IPS-15b (cell line): ENCODE data around the gene LYRM1.
"Not testable (repeated sequence)": the region's sequence is repeated elsewhere in the genome, so short reads cannot be mapped to it uniquely, and the experiment has no call there.

ENCODE experiments used
- H3K27me3 ChIP-seq: one replicate; pipeline ENCODE4 v1.6.1; 2013; ENCODE audit warnings: low read length; ENCODE audit not compliant: control insufficient read depth, insufficient read depth
- H3K36me3 ChIP-seq: one replicate; pipeline ENCODE4 v1.6.1; 2013; ENCODE audit warnings: low read length; ENCODE audit not compliant: control insufficient read depth, insufficient read depth
- H3K4me1 ChIP-seq: one replicate; pipeline ENCODE4 v1.6.1; 2013; ENCODE audit warnings: mild to moderate bottlenecking, low read length; ENCODE audit not compliant: control insufficient read depth, insufficient read depth
- H3K4me3 ChIP-seq: one replicate; pipeline ENCODE4 v1.5.1; 2013; ENCODE audit warnings: low read depth, low read length
- H3K9ac ChIP-seq: one replicate; pipeline ENCODE4 v1.6.1; 2013; ENCODE audit warnings: low read depth, mild to moderate bottlenecking, low read length
- H3K9me3 ChIP-seq: one replicate; pipeline ENCODE4 v1.6.1; 2013; ENCODE audit warnings: mild to moderate bottlenecking, low read length; ENCODE audit not compliant: control insufficient read depth, insufficient read depth

The LYRM1 gene

GRCh38 chr16:20900299-20901067, at the start of gene LYRM1, which contains the start of gene DCUN1D3:
Gene LYRM1, plus strand, starts transcription at chr16:20900771. Its CDS starts 14,785 bp downstream, at chr16:20915556.
Gene DCUN1D3, minus strand, starts transcription at chr16:20900358. Its CDS starts 37,820 bp downstream, at chr16:20862538.
- H3K27me3 ChIP-seq = no peaks in the 10 kb centered on the region
- peaks cover 7% of the 10 kb centered on the region for H3K4me1 ChIP-seq
- no peaks in the 10 kb centered on the region for H3K9me3 ChIP-seq
- peak within 1 kb of the TSS; percentile 80 for H3K9ac ChIP-seq
- H3K36me3 ChIP-seq = no peaks in the 10 kb centered on the region
- peak within 1 kb of the TSS; percentile 88 for H3K4me3 ChIP-seq

GRCh38 chr16:20850981-20851380, 49.6 kb upstream of the LYRM1 start:
- no peaks in the 10 kb centered on the region for H3K36me3 ChIP-seq
- no peaks in the 10 kb centered on the region for H3K4me1 ChIP-seq
- no peak overlapping the region for H3K9ac ChIP-seq
- no peaks in the 10 kb centered on the region for H3K27me3 ChIP-seq
- no peak overlapping the region for H3K4me3 ChIP-seq
- no peaks in the 10 kb centered on the region for H3K9me3 ChIP-seq

- Histone ChIP-seq H3K4me1 (no peaks in the 10 kb centered on the region), H3K4me3 (no peak overlapping the region), H3K9me3 (no peaks in the 10 kb centered on the region), H3K36me3 (peaks cover 2% of the 10 kb centered on the region), H3K9ac (peak overlapping the region; percentile 12), H3K27me3 (no peaks in the 10 kb centered on the region)
Observed at GRCh38 chr16:20851601-20852000, 49.0 kb upstream of the LYRM1 start.

GRCh38 chr16:20853143-20853542, 47.4 kb upstream of the LYRM1 start:
- no peaks in the 10 kb centered on the region for H3K27me3 ChIP-seq
- no peak overlapping the region for H3K9ac ChIP-seq
- peaks cover 3% of the 10 kb centered on the region for H3K36me3 ChIP-seq
- H3K9me3 ChIP-seq = no peaks in the 10 kb centered on the region
- no peak overlapping the region for H3K4me3 ChIP-seq
- H3K4me1 ChIP-seq = peaks cover 3% of the 10 kb centered on the region

GRCh38 chr16:20853981-20854620, 46.5 kb upstream of the LYRM1 start:
- Histone ChIP-seq H3K4me3 (no peak overlapping the region), H3K27me3 (no peaks in the 10 kb centered on the region), H3K9ac (no peak overlapping the region), H3K9me3 (no peaks in the 10 kb centered on the region), H3K36me3 (peaks cover 3% of the 10 kb centered on the region), H3K4me1 (peaks cover 5% of the 10 kb centered on the region)

- Histone ChIP-seq H3K9me3 (no peaks in the 10 kb centered on the region), H3K27me3 (no peaks in the 10 kb centered on the region), H3K9ac (no peak overlapping the region), H3K4me3 (no peak overlapping the region), H3K36me3 (peaks cover 3% of the 10 kb centered on the region), H3K4me1 (peaks cover 10% of the 10 kb centered on the region)
Observed at GRCh38 chr16:20854963-20855362, 45.6 kb upstream of the LYRM1 start.

- no peaks in the 10 kb centered on the region for H3K27me3 ChIP-seq
- peaks cover 11% of the 10 kb centered on the region for H3K36me3 ChIP-seq
- H3K4me3 ChIP-seq = no peak overlapping the region
- peaks cover 10% of the 10 kb centered on the region for H3K4me1 ChIP-seq
- H3K9me3 ChIP-seq = no peaks in the 10 kb centered on the region
- no peak overlapping the region for H3K9ac ChIP-seq
Observed at GRCh38 chr16:20857281-20857680, 43.3 kb upstream of the LYRM1 start.

- no peaks in the 10 kb centered on the region for H3K27me3 ChIP-seq
- H3K9ac ChIP-seq = no peak overlapping the region
- H3K9me3 ChIP-seq = no peaks in the 10 kb centered on the region
- no peak overlapping the region for H3K4me3 ChIP-seq
- peaks cover 13% of the 10 kb centered on the region for H3K36me3 ChIP-seq
- peaks cover 15% of the 10 kb centered on the region for H3K4me1 ChIP-seq
Observed at GRCh38 chr16:20859229-20859628, 41.3 kb upstream of the LYRM1 start.

GRCh38 chr16:20859699-20860098, 40.9 kb upstream of the LYRM1 start:
- H3K27me3 ChIP-seq = no peaks in the 10 kb centered on the region
- no peaks in the 10 kb centered on the region for H3K9me3 ChIP-seq
- H3K4me3 ChIP-seq = no peak overlapping the region
- H3K4me1 ChIP-seq = peaks cover 15% of the 10 kb centered on the region
- peaks cover 13% of the 10 kb centered on the region for H3K36me3 ChIP-seq
- no peak overlapping the region for H3K9ac ChIP-seq

- Histone ChIP-seq H3K9me3 (no peaks in the 10 kb centered on the region), H3K36me3 (peaks cover 13% of the 10 kb centered on the region), H3K9ac (no peak overlapping the region), H3K4me3 (no peak overlapping the region), H3K27me3 (no peaks in the 10 kb centered on the region), H3K4me1 (peaks cover 15% of the 10 kb centered on the region)
Observed at GRCh38 chr16:20860361-20860760, 40.2 kb upstream of the LYRM1 start.

GRCh38 chr16:20860995-20861394, 39.6 kb upstream of the LYRM1 start:
- not testable (repeated sequence) for H3K9ac ChIP-seq, H3K27me3 ChIP-seq, H3K4me3 ChIP-seq, H3K9me3 ChIP-seq
- Histone ChIP-seq H3K4me1 (peaks cover 18% of the 10 kb centered on the region), H3K36me3 (peaks cover 13% of the 10 kb centered on the region)
